Measurements from ENCODE around the gene CTDNEP1.

Gene CTDNEP1

DNA sequence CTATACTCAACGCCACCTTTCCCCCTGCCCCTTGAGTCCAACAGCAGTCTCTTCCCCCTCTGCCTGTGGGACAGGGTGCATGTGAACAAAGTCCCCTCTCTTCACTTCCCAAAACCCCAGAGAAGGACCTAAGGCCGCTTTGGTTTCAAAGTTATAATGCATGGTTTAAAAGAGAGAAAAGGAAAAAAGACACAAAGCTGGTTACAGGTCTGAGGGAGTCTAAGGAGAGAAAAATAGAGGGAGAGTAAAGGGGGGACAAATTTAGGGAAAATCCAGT, 8.1 kb downstream of the CTDNEP1 start:
- H3K4me3 ChIP-seq (ENCODE audit: low read depth, low read length): peak overlapping the region; percentile 93
- TF ChIP-seq, protein P1, sequence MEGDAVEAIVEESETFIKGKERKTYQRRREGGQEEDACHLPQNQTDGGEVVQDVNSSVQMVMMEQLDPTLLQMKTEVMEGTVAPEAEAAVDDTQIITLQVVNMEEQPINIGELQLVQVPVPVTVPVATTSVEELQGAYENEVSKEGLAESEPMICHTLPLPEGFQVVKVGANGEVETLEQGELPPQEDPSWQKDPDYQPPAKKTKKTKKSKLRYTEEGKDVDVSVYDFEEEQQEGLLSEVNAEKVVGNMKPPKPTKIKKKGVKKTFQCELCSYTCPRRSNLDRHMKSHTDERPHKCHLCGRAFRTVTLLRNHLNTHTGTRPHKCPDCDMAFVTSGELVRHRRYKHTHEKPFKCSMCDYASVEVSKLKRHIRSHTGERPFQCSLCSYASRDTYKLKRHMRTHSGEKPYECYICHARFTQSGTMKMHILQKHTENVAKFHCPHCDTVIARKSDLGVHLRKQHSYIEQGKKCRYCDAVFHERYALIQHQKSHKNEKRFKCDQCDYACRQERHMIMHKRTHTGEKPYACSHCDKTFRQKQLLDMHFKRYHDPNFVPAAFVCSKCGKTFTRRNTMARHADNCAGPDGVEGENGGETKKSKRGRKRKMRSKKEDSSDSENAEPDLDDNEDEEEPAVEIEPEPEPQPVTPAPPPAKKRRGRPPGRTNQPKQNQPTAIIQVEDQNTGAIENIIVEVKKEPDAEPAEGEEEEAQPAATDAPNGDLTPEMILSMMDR (conservative IDR thresholded peaks at IDR 0.05; ENCODE audit: low read depth, low read length): no peak

DNA sequence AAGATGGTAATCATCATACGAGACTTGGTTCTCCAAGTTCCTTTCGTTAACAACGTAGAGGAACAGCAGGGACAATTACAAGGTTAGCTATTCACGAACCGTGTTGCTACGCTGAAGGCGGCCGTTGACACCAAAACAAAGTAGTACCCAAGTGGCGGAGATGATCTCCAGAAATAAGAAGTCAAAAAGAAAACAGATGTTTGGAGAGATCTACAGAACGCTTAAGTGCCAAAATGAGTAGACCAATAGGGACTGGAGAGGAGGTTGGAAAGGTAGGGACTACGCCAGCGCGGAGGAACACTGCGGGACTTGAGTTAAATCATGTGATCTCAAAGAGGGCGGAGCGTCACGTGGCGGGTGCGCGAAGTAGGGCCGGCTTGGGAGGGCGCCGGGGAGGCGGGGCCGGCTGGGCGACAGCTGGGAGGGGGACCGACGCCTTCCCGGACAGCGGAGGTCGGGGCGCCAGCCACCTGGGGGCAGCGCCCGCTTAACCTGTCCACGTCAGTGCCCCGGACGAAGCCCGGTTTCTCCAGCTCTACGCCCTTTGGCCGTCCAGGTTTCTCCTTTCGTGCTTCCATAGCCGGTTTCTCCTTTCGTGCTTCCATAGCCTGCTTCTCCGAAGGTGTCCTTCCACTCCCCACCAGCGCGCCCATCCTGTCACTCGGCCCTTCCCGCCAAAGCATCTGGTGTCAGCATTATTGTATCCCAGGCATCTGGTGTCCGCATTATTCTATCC, 8.6 kb downstream of the CTDNEP1 start:
- H3K4me3 ChIP-seq (ENCODE audit: low read depth, low read length): peak overlapping the region; percentile 93
- TF ChIP-seq, protein P1 (conservative IDR thresholded peaks at IDR 0.05; ENCODE audit: low read depth, low read length): no peak
- peak; percentile 98 for DNase-seq (ENCODE audit: low read depth)

More for the DNA sequence above, 8.1 kb downstream of the CTDNEP1 start:
- no peak for DNase-seq (ENCODE audit: low read depth)

DNA sequence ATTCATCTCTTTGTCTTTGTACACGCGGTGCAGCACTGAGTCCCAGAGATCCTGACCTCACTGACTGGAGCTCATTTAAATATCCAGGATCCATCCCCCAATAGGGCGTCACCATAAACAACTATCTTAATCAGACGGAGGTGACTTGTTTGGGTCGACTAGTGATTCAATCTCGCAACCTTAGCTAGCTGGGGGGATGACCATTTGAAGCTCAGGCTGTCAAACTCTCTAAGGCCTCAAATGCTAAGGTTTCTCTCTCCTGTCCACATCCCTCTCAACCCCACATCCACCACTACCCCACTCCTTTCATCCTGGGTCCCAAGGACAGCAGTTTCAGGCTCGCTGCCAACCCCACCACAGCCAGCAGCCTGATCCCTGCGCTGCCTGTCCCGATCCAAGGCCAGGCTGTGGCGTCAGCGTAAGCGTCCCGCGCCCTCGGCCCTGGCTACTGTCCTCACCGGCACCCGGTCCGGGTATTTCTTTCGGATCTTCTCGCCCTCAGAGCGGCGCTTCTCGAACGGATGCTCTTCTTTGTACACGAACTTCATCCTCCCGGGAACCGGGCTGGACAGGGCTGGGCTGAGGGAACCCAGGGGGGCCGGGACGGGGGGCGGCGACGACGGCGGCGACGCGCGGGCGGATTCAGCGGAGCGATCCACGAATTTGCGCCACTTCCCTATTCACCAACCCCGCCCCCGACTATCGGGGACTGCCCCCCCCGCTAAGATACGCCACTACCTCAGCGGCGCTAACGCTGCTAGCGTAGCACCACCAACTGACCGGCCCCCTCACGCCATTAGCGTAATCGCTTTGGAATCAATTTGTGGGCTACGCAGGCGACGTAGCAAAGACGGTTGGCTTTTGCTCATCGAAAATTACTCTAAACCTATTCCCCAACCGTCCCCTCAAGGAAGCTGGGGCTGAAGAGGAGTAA, 9.5 kb downstream of the CTDNEP1 start, which contains the start of gene GABARAP:
TSS of gene GABARAP (minus strand) at position 667 of the 934 bp plus-strand sequence. CDS start at position 548, 119 bp downstream.
- TF ChIP-seq, protein P1 (conservative IDR thresholded peaks at IDR 0.05; ENCODE audit: low read depth, low read length): no peak
- DNase-seq (ENCODE audit: low read depth): peak; percentile 93

DNA sequence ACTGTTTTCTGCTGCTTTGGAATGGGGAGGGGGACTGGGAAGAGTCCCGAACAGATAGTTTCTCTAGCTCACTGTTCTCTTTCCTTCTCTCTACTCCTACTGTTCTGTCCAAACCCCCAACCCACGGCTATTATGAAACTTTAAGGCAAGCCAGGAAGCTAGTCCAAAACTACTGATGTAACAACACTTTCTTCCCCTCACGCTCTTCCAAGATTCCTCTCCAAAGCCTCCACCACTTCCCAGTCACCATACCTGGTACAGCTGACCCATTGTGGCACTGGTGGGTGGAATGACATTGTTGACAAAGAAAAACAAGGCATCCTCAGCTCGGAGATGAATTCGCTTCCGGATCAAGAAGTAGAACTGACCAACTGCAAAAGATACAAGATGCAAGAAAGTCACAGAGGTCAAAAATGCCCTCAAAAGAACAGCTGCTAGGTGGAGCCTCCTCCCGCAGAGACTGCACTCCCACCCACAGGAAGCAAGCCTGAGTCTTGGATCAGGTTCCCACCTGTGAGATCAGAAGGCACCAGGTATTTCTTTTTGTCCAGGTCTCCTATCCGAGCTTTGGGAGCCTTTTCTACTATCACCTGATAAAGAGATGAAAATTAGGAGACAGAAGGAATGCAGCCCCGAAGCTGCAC, 10.3 kb downstream of the CTDNEP1 start:
- TF ChIP-seq, protein P1 (conservative IDR thresholded peaks at IDR 0.05; ENCODE audit: low read depth, low read length): no peak
- DNase-seq (ENCODE audit: low read depth): no peak
- H3K4me3 ChIP-seq (ENCODE audit: low read depth, low read length): peak overlapping the region; percentile 93

More for the DNA sequence above, 9.5 kb downstream of the CTDNEP1 start, which contains the start of gene GABARAP:
- peak within 1 kb of the TSS; percentile 93 for H3K4me3 ChIP-seq (ENCODE audit: low read depth, low read length)

DNA sequence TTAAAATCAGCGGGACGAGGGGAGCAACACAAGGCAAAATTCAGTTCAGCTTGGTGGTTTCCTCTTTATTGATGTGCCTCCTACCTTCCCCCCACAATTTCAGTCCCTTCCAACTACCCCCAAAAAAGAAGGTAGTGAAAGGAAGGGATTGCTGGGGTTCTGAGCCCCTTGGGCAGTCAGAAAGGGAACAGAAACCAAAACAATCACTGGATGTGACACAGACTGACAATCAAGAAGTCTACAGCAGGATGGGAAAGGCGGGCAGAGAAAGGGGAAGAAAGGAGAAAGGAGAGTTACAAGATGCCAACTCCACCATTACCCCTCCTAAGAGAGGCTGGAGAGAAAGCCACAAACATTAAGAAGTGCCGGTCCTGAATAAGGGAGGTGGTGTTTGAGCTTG, 11.2 kb downstream of the CTDNEP1 start:
- DNase-seq (ENCODE audit: low read depth): no peak
- peak overlapping the region; percentile 93 for H3K4me3 ChIP-seq (ENCODE audit: low read depth, low read length)
- TF ChIP-seq, protein P1 (conservative IDR thresholded peaks at IDR 0.05; ENCODE audit: low read depth, low read length): no peak

DNA sequence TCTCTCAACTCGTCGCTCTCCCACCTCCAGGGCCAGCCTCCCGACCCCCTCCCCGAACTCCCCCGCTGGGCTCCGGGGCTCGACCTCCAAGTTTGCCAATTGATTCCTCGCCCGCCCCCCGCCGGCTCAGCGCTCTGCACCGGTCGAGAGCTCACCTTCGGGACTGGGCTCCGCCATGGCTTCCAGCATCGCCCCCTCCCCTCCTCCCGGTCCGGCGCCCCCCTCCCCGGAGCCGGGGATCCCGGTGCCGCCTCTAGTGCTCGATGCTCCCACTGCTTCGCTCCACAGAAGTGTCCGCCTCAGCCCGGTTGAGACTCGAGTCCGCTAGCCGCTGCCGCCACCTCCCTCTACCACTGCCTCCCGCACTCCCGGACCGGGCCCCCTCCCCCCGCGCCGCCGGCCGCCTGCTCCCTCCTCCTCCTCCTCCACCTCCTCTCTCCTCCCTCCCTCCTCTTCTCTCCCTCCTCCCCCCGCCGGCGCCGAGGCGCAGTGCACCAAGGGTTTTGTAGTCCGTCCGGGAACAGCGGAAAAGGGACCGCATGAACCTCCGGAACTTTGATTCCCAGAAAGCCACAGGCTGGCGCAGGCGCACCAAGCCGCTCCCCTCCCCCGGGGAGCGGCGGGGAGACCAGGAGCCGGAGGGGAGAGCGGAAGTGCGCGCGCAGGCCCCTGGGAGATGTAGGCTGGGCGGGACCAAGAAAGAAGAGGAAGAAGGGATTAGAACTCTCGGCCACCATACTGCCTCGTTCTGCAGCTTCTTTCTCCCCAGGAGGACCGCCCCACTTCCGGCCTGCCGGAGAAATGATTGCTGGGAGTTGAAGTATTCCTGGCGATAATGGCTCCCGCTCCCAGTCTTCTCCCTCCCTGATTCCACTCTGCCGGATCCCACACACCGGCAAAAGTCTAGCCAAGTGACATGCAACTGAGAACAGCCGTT, 12.2 kb downstream of the CTDNEP1 start, which contains the start of gene PHF23:
TSS of gene PHF23 (minus strand) at position 367 of the 937 bp plus-strand sequence. CDS start at position 189, 178 bp downstream.
- TF ChIP-seq, protein P1 (conservative IDR thresholded peaks at IDR 0.05; ENCODE audit: low read depth, low read length): no peak
- peak; percentile 100 for DNase-seq (ENCODE audit: low read depth)
- H3K4me3 ChIP-seq (ENCODE audit: low read depth, low read length): peak within 1 kb of the TSS; percentile 93
